ENCODE data around the gene UPF2. TPM values are rescaled to one million over a fixed set of nuclear protein-coding genes. Genes with fewer than 3 reads are reported as not detected.

UPF2 gene
- total and polyA plus RNA-seq, 4 donors, result 6.6 to 19.6 (median 16.4) TPM

DNA sequence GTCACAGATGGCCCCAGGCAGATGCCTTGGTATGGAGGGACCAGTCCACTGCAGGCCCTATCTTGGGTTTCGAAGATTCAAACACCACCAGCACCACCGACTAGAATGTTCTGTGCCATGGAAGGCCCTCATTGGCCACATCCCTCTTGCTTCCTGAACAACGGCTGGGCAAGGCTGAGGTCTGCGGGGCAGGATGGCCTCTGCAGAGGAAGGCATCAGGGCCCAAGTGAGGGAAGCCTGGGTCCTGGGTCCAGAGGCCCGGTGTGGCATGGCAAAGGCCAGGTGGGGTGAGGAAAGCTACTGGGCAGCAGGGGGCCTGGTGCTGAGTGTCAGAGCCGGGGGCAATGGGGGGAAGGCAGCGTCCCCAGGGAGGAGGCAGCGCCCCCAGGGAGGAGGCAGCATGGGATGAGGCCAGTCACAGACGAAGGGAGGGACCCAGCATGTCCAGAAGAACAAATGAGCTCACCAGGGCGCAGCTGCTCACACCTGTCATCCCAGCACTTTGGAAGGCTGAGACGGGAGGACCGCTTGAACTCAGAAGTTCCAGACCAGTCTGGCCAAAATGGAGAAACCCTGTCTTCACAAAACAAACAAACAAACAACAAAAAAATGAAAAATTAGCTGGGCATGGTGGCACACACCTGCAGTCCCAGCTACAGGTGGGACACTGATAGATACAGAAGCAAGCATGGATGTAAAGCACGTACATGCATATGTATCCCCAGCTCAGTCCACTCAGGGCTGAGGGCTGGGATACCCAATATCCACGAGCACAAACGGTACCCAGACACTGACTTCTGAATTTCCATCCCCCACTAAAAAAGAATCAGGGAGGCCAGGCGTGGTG, 155.0 kb downstream of the UPF2 start:
- WGBS, result 96% methylated on average over 16 of the region's 16 CpGs
- H3K9ac ChIP-seq (ENCODE audit: low read depth in 1 of 2, low read length in 2 of 2), result no peak overlapping the region
- no peak overlapping the region for H3K4me3 ChIP-seq (ENCODE audit: low read depth in 1 of 3, low read length in 3 of 3)
- no peaks in the 10 kb centered on the region for H3K36me3 ChIP-seq (ENCODE audit: control insufficient read depth in 4 of 4, insufficient read depth in 3 of 4, low read depth in 1 of 4, low read length in 3 of 4)
- H3K27ac ChIP-seq (ENCODE audit: low read depth in 1 of 2, low read length in 2 of 2), result no peak overlapping the region
- TF ChIP-seq FOXA1 (IDR thresholded peaks at IDR 0.05) (no peak), EGR1 (IDR thresholded peaks at IDR 0.05; ENCODE audit: low read depth in 2 of 2) (no peak), SP1 (IDR thresholded peaks at IDR 0.05) (no peak), TAF1 (conservative IDR thresholded peaks at IDR 0.05) (no peak), RXRA (IDR thresholded peaks at IDR 0.05) (no peak), NR2F2 (IDR thresholded peaks at IDR 0.05) (no peak), HNF4A (conservative IDR thresholded peaks at IDR 0.05) (no peak), HNF4G (IDR thresholded peaks at IDR 0.05) (no peak), FOXA2 (IDR thresholded peaks at IDR 0.05) (no peak), RAD21 (IDR thresholded peaks at IDR 0.05) (no peak), YY1 (IDR thresholded peaks at IDR 0.05) (no peak)
- TF ChIP-seq, protein P1, sequence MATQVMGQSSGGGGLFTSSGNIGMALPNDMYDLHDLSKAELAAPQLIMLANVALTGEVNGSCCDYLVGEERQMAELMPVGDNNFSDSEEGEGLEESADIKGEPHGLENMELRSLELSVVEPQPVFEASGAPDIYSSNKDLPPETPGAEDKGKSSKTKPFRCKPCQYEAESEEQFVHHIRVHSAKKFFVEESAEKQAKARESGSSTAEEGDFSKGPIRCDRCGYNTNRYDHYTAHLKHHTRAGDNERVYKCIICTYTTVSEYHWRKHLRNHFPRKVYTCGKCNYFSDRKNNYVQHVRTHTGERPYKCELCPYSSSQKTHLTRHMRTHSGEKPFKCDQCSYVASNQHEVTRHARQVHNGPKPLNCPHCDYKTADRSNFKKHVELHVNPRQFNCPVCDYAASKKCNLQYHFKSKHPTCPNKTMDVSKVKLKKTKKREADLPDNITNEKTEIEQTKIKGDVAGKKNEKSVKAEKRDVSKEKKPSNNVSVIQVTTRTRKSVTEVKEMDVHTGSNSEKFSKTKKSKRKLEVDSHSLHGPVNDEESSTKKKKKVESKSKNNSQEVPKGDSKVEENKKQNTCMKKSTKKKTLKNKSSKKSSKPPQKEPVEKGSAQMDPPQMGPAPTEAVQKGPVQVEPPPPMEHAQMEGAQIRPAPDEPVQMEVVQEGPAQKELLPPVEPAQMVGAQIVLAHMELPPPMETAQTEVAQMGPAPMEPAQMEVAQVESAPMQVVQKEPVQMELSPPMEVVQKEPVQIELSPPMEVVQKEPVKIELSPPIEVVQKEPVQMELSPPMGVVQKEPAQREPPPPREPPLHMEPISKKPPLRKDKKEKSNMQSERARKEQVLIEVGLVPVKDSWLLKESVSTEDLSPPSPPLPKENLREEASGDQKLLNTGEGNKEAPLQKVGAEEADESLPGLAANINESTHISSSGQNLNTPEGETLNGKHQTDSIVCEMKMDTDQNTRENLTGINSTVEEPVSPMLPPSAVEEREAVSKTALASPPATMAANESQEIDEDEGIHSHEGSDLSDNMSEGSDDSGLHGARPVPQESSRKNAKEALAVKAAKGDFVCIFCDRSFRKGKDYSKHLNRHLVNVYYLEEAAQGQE (IDR thresholded peaks at IDR 0.05), result no peak
- TF ChIP-seq, protein P2, sequence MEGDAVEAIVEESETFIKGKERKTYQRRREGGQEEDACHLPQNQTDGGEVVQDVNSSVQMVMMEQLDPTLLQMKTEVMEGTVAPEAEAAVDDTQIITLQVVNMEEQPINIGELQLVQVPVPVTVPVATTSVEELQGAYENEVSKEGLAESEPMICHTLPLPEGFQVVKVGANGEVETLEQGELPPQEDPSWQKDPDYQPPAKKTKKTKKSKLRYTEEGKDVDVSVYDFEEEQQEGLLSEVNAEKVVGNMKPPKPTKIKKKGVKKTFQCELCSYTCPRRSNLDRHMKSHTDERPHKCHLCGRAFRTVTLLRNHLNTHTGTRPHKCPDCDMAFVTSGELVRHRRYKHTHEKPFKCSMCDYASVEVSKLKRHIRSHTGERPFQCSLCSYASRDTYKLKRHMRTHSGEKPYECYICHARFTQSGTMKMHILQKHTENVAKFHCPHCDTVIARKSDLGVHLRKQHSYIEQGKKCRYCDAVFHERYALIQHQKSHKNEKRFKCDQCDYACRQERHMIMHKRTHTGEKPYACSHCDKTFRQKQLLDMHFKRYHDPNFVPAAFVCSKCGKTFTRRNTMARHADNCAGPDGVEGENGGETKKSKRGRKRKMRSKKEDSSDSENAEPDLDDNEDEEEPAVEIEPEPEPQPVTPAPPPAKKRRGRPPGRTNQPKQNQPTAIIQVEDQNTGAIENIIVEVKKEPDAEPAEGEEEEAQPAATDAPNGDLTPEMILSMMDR (IDR thresholded peaks at IDR 0.05; ENCODE audit: low read depth, low read length, missing input control), result no peak
- TF ChIP-seq, protein P3, sequence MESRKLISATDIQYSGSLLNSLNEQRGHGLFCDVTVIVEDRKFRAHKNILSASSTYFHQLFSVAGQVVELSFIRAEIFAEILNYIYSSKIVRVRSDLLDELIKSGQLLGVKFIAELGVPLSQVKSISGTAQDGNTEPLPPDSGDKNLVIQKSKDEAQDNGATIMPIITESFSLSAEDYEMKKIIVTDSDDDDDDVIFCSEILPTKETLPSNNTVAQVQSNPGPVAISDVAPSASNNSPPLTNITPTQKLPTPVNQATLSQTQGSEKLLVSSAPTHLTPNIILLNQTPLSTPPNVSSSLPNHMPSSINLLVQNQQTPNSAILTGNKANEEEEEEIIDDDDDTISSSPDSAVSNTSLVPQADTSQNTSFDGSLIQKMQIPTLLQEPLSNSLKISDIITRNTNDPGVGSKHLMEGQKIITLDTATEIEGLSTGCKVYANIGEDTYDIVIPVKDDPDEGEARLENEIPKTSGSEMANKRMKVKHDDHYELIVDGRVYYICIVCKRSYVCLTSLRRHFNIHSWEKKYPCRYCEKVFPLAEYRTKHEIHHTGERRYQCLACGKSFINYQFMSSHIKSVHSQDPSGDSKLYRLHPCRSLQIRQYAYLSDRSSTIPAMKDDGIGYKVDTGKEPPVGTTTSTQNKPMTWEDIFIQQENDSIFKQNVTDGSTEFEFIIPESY (IDR thresholded peaks at IDR 0.05), result no peak
- TF ChIP-seq, protein P4, sequence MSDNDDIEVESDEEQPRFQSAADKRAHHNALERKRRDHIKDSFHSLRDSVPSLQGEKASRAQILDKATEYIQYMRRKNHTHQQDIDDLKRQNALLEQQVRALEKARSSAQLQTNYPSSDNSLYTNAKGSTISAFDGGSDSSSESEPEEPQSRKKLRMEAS (IDR thresholded peaks at IDR 0.05), result no peak
- TF ChIP-seq, protein P5, sequence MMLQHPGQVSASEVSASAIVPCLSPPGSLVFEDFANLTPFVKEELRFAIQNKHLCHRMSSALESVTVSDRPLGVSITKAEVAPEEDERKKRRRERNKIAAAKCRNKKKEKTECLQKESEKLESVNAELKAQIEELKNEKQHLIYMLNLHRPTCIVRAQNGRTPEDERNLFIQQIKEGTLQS (IDR thresholded peaks at IDR 0.05), result no peak
- no peaks in the 10 kb centered on the region for H3K27me3 ChIP-seq (ENCODE audit: control insufficient read depth in 4 of 4, insufficient read depth in 4 of 4, low read length in 3 of 4)
- no peaks in the 10 kb centered on the region for H3K9me3 ChIP-seq (ENCODE audit: control insufficient read depth in 4 of 4, low read length in 3 of 4)
- no peak for DNase-seq (ENCODE audit: low spot score)
- H3K4me1 ChIP-seq (ENCODE audit: control insufficient read depth in 4 of 4, insufficient read depth in 4 of 4, low read length in 3 of 4), result no peaks in the 10 kb centered on the region
